HG03565 (cell line): ENCODE results near the gene NFIL3.
"Not testable (repeated sequence)": the region's sequence is repeated elsewhere in the genome, so short reads cannot be mapped to it uniquely, and the experiment has no call there.

ENCODE experiments used
- ATAC-seq: cut with Tn5 transposase; IDR thresholded peaks from one replicate; pipeline ENCODE4 v1.9.1; 2021; ENCODE audit warnings: mild to moderate bottlenecking, moderate library complexity; ENCODE audit not compliant: unreplicated experiment

Gene NFIL3

GRCh38 chr9:91398926-91399325 lies 24.7 kb downstream of the NFIL3 start:
- ATAC-seq, result no peak

GRCh38 chr9:91395553-91396471 lies 27.8 kb downstream of the NFIL3 start:
- ATAC-seq, result peak; percentile 67

DNA sequence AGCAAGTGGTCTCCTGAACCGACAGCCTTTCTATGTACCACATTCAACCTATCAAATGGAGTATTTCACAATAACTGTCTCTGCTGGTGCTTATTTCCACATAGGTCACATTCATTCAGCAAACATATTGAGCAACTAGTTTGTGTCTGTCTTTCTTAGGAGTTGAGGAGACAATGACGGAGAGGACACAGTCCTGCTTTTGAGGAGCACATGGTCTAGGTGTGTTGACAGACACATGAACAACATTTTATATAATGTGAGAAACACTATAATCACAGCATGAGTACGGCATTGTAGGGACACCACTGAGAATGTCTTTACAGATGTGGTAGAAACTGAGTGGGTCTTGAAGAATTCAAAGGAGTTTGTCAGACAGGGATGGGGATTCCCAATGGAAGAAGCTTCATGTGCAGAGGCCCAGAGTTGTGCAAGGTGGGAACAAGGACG lies 28.5 kb downstream of the NFIL3 start:
- no peak for ATAC-seq

GRCh38 chr9:91393826-91394225 lies 29.8 kb downstream of the NFIL3 start:
- no peak for ATAC-seq

GRCh38 chr9:91392435-91392834 lies 31.2 kb downstream of the NFIL3 start:
- ATAC-seq, result no peak

- no peak for ATAC-seq
These were observed 31.8 kb downstream of the NFIL3 start for GRCh38 chr9:91391818-91392217.

GRCh38 chr9:91391412-91391811 lies 32.2 kb downstream of the NFIL3 start:
- ATAC-seq, result no peak

GRCh38 chr9:91389686-91390085 lies 33.9 kb downstream of the NFIL3 start:
- ATAC-seq, result not testable (repeated sequence)

DNA sequence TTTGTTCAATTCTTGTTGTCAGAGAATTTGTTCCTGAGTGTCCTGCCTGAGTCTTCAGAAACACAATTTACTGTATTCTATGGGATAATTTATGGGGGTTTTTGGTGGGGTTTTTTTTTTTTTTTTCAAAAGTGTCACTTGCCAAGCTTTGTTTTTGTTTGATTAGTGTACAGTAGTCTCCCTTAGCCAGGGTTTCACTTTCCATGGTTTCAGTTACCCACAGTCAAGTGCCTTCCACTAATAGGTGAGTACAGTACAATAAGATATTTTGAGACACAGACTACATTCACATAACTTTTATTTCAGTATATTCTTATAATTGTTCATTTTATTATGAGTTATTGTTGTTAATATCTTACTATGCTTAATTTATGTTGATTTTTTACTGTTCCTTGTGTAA lies 36.9 kb downstream of the NFIL3 start:
- ATAC-seq, result no peak

DNA sequence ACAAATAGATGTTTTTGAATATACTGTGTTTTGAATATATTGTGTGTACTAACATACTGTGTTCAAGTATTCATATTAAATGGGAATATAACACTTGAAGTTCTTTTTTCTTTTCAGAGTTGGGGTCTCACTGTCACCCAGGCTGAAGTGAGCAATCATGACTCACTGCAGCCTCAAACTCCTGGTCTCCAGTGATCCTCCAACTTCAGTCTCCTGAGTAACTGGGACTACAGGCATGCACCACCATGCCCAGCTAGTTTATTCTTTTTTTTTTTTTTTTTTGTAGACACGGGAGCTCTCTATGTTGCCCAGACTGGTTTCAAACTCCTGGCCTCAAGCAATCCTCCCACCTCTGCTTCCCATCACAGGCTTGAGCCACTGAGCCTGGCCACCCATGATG lies 38.7 kb downstream of the NFIL3 start:
- no peak for ATAC-seq

DNA sequence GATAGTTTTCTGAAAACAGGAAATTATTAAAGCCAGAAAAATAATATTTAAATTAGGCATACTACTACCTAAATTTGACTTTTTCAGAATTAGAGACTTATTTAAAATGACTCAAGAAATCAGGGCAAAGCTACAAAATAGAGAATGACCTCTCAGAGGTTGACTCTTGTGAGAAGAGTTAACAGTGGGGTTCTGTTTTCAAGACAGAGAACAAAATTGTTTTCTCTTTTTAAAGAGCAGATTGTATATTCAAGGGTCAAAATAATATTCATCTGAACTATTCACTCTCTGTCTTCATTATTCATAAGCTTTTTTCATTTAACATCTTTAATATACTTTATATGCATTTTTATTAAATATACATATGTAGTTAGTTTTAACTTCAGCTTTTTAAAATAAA lies 40.1 kb downstream of the NFIL3 start:
- ATAC-seq, result no peak

DNA sequence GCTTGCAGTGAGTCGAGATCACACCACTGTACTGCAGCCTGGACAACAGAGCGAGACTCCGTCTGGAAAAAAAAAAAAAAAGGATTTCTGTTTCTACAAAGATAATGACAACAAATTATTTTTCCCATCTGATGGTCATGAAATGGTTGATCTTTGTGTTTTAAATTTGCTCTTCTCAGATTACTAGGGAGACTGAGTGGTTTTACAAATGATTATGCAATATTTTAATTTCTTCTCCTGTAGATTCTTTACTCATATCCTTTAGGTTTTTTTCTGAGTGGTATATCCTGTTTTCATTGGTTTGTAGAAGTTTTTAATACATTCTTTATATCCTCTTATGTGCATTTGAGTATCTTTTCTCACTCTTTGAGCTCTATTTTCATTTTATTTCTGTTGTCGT lies 41.3 kb downstream of the NFIL3 start:
- ATAC-seq, result no peak

GRCh38 chr9:91379426-91379825 lies 44.2 kb downstream of the NFIL3 start:
- no peak for ATAC-seq

- ATAC-seq, result no peak
These were observed 44.9 kb downstream of the NFIL3 start for GRCh38 chr9:91378695-91379127.

DNA sequence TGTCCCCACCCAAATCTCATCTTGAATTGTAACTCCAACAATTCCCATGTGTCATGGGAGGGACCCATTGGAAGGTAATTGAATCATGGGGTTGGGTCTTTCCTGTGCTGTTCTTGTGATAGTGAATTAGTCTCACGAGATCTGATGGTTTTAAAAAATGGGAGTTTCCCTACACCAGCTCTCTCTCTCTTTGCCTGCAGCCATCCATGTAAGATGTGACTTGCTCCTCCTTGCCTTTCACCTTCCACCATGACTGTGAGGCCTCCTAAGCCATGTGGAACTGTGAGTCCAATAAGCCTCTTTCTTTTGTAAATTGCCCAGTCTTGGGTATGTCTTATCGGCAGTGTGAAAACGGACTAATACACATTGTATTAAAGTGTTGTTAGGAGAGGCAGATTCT lies 45.6 kb downstream of the NFIL3 start:
- ATAC-seq, result not testable (repeated sequence)

GRCh38 chr9:91376239-91376638 lies 47.4 kb downstream of the NFIL3 start:
- ATAC-seq, result no peak

- no peak for ATAC-seq
These were observed 48.7 kb downstream of the NFIL3 start for GRCh38 chr9:91374939-91375338.

GRCh38 chr9:91371894-91372293 lies 51.7 kb downstream of the NFIL3 start:
- ATAC-seq, result no peak

DNA sequence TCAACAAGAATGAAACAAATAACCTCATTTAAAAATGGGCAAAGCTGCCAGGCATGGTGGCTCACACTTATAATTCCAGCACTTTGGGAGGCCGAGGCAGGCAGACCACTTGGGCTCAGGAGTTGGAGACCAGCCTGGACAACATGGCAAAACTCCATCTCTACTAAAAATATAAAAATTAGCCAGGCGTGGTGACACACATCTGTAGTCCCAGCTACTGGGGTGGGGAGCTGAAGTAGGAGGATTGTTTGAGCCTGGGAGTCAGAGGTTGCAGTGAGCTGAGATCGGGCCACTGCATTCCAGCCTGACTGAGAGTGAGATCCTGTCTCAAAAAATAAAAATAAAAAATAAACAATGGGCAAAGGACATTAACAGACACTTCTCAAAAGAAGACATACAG lies 53.6 kb downstream of the NFIL3 start:
- not testable (repeated sequence) for ATAC-seq

- no peak for ATAC-seq
These were observed 58.9 kb downstream of the NFIL3 start for GRCh38 chr9:91364702-91365101.

GRCh38 chr9:91364005-91364404 lies 59.6 kb downstream of the NFIL3 start:
- ATAC-seq, result no peak

- ATAC-seq, result peak; percentile 7
These were observed 61.5 kb downstream of the NFIL3 start for GRCh38 chr9:91362051-91362611.
